ENCODE data around the gene CLDN5. TPM values are rescaled to one million over a fixed set of nuclear protein-coding genes. Genes with fewer than 3 reads are reported as not detected.

Gene CLDN5
- total and polyA plus RNA-seq, 4 experiments from 2014 or later = 0.18 to 0.72 TPM; not detected in 2

DNA sequence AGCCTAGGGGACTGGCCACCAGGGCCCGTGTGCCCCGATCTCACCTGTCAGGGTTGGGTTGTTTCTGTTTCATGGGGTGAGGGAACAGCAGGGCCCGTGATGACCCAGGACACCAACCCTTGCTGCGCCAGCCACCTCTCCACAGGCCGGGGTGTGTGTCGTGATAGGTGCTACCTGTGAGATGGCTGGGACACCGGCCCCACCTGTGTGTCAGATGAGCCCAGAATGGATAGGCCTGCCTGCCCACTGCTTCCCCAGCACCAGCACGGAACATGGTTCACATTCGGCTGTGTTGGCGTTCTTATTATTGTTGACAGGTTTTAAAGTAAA lies 7.1 kb downstream of the CLDN5 start:
- Histone ChIP-seq H3K27me3 (ENCODE audit: insufficient read depth, low read length) (no peaks in the 10 kb centered on the region), H3K36me3 (ENCODE audit: insufficient read depth, low read length) (no peaks in the 10 kb centered on the region), H3K27ac (ENCODE audit: low read depth, low read length) (no peak overlapping the region), H3K4me3 (ENCODE audit: low read length in 2 of 2) (no peak overlapping the region), H3K9me3 (ENCODE audit: control insufficient read depth in 1 of 2, low read length in 2 of 2) (no peaks in the 10 kb centered on the region), H3K4me1 (ENCODE audit: insufficient read depth, low read length) (no peaks in the 10 kb centered on the region)
- Mint-ChIP-seq H3K9me3 (peaks cover 0 to 13% (median 5%) of the 10 kb centered on the region in 8 donors), H3K4me1 (no peaks in the 10 kb centered on the region), H3K27me3 (no peaks in the 10 kb centered on the region), H3K36me3 (peaks cover 0 to 6% of the 10 kb centered on the region in 2 donors), H3K27ac (peak overlapping the region in 1 of 7 donors; percentile 17), H3K4me3 (no peak overlapping the region)
- DNase-seq = no peak
- intact Hi-C loops (cut with micrococcal nuclease) = no loop called here
- CTCF ChIA-PET (ENCODE audit: partially characterized antibody) = no interaction called here
- POLR2A ChIA-PET (ENCODE audit: partially characterized antibody) = no interaction called here

DNA sequence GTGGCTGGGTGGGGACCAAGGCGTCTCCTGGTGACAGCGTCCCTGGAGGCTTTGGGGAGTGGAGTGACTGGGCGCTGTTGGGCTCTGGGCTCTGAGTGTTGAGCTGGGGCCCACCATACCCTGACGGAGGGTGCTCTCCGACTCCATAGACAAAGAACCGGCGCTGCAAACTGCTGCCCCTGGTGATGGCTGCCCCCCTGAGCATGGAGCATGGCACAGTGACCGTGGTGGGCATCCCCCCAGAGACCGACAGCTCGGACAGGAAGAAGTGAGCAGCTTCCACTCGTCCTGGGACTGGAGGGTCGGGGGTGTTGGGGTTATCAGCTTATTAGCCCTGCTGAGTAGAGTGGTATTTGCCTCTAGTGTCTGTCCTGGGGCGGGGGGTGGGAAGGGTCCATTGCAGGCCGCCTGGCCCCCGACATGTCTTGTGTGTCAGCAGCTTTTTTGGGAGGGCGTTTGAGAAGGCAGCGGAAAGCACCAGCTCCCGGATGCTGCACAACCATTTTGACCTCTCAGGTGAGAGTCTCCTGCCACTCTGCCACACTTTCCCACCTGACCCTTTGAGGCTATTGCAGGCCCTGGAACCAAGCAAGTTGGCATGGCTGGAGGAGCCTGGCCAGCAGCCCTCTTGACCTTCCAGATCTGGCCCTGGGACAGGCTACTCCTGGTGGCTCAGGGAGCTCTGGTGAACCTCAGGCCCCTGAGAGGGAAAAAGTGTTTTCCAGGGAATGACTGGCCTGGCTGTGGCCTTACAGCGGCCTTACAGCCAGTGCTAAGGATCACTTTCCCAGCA lies 7.6 kb downstream of the CLDN5 start:
- Mint-ChIP-seq H3K27ac (no peak overlapping the region), H3K4me3 (no peak overlapping the region), H3K36me3 (peaks cover 0 to 6% of the 10 kb centered on the region in 2 donors), H3K9me3 (peaks cover 0 to 13% (median 5%) of the 10 kb centered on the region in 8 donors), H3K4me1 (no peaks in the 10 kb centered on the region), H3K27me3 (no peaks in the 10 kb centered on the region)
- H3K36me3 ChIP-seq (ENCODE audit: insufficient read depth, low read length) = no peaks in the 10 kb centered on the region
- intact Hi-C loops (cut with micrococcal nuclease) = no loop called here
- DNase-seq = no peak
- no peaks in the 10 kb centered on the region for H3K27me3 ChIP-seq (ENCODE audit: insufficient read depth, low read length)
- POLR2A ChIA-PET (ENCODE audit: partially characterized antibody) = interaction anchor here (0.9 kb wide), 1 partner anchor 37 kb away, joined by 3 read pairs; the partner anchor contains the start of gene CDC45
- CTCF ChIA-PET (ENCODE audit: partially characterized antibody) = no interaction called here
- H3K9me3 ChIP-seq (ENCODE audit: control insufficient read depth in 1 of 2, low read length in 2 of 2) = no peaks in the 10 kb centered on the region
- H3K4me3 ChIP-seq (ENCODE audit: low read length in 2 of 2) = no peak overlapping the region
- no peak overlapping the region for H3K27ac ChIP-seq (ENCODE audit: low read depth, low read length)
- H3K4me1 ChIP-seq (ENCODE audit: insufficient read depth, low read length) = no peaks in the 10 kb centered on the region

DNA sequence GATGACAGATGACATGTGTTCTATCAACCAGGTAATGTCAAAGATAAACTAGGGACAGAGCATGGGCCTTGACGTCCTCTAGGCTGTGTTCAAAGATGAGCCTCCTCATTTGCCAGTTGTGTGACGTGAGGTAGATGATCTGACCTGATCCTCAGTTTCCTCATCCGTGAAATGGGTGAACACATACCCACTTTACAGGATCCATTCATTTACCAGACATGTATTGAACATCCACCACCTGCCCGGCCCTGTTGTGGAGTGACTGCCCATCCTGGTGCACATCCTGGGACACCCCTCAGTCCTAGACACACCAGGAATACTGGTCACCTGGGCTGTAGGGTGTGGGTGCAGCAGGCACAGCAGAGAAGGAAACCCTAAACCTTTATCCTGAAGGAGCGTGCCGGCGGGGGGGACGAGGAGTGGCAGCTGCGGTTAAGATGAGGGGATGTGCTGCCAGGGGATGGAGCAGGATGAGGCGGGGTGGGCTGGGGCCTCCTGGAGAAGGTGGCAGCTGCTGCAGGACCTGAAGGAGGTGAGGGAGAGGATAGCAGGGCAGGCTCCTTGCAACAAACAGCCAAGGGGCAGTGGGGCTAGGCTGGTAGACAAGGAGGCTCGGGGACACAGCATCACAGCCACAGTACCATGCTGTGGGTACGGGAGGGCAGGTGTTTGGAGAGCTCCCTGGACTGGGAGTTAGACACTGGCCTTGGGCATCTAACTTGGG lies 8.4 kb downstream of the CLDN5 start:
- Histone ChIP-seq H3K4me1 (ENCODE audit: insufficient read depth, low read length) (no peaks in the 10 kb centered on the region), H3K9me3 (ENCODE audit: control insufficient read depth in 1 of 2, low read length in 2 of 2) (no peaks in the 10 kb centered on the region), H3K4me3 (ENCODE audit: low read length in 2 of 2) (no peak overlapping the region), H3K27me3 (ENCODE audit: insufficient read depth, low read length) (no peaks in the 10 kb centered on the region), H3K36me3 (ENCODE audit: insufficient read depth, low read length) (no peaks in the 10 kb centered on the region), H3K27ac (ENCODE audit: low read depth, low read length) (no peak overlapping the region)
- Mint-ChIP-seq H3K4me1 (no peaks in the 10 kb centered on the region), H3K9me3 (peaks cover 0 to 13% (median 5%) of the 10 kb centered on the region in 8 donors), H3K27ac (peak overlapping the region in 2 of 7 donors; percentile 47 to 62), H3K36me3 (peaks cover 0 to 6% of the 10 kb centered on the region in 2 donors), H3K27me3 (no peaks in the 10 kb centered on the region), H3K4me3 (no peak overlapping the region)
- POLR2A ChIA-PET (ENCODE audit: partially characterized antibody) = interaction anchor here (0.9 kb wide), 1 partner anchor 36 kb away, joined by 3 read pairs; the partner anchor contains the start of gene CDC45
- no peak for DNase-seq
- CTCF ChIA-PET (ENCODE audit: partially characterized antibody) = no interaction called here
- intact Hi-C loops (cut with micrococcal nuclease) = no loop called here

DNA sequence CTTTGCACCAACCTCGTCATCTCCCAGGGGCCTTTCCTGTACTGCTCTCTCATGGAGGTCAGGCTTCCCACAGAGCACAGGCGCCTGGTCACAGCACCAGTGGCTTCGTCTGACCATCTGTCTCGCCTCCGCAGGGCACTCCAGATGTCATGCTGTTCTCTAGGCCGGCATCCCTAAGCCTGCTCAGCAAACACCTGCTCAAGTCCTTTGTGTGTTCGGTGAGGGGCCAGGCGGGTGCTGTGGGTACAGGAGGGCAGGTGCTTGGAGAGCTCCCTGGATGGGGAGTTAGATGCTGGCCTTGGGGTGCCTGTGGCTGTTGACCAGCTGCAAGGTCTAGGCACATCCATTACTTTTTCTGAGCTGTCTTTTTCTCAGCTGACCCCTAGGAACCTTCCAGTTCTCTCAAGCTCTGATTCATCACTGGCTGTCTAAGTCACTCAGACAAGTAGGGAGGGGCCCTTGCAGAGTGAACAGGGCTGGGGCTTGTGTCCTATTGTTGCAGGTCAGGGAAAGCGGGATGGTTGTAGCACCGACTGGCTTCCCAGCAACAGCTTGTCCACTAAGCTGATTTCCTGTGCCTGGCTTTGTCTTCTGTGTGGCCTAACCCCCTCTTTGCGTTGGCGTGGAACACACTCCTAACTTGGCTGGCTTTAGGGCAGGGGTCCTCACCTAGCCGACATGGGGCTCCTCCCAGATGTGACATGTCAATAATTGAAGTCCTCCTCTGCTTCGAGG lies 9.2 kb downstream of the CLDN5 start:
- DNase-seq = no peak
- no peaks in the 10 kb centered on the region for H3K9me3 ChIP-seq (ENCODE audit: control insufficient read depth in 1 of 2, low read length in 2 of 2)
- H3K27ac ChIP-seq (ENCODE audit: low read depth, low read length) = no peak overlapping the region
- H3K4me1 ChIP-seq (ENCODE audit: insufficient read depth, low read length) = no peaks in the 10 kb centered on the region
- Mint-ChIP-seq H3K27ac (peak overlapping the region in 1 of 7 donors; percentile 62), H3K9me3 (peaks cover 0 to 13% (median 5%) of the 10 kb centered on the region in 8 donors), H3K4me3 (no peak overlapping the region), H3K4me1 (no peaks in the 10 kb centered on the region), H3K36me3 (peaks cover 0 to 6% of the 10 kb centered on the region in 2 donors), H3K27me3 (no peaks in the 10 kb centered on the region)
- CTCF ChIA-PET (ENCODE audit: partially characterized antibody) = no interaction called here
- no peak overlapping the region for H3K4me3 ChIP-seq (ENCODE audit: low read length in 2 of 2)
- H3K27me3 ChIP-seq (ENCODE audit: insufficient read depth, low read length) = no peaks in the 10 kb centered on the region
- POLR2A ChIA-PET (ENCODE audit: partially characterized antibody) = no interaction called here
- H3K36me3 ChIP-seq (ENCODE audit: insufficient read depth, low read length) = no peaks in the 10 kb centered on the region
- intact Hi-C loops (cut with micrococcal nuclease) = no loop called here

GRCh38 chr22:19513823-19514222 lies 10.4 kb downstream of the CLDN5 start:
- Mint-ChIP-seq H3K4me1 (no peaks in the 10 kb centered on the region), H3K9me3 (peaks cover 0 to 13% (median 5%) of the 10 kb centered on the region in 8 donors), H3K27me3 (no peaks in the 10 kb centered on the region), H3K36me3 (peaks cover 0 to 6% of the 10 kb centered on the region in 2 donors), H3K27ac (peak overlapping the region in 1 of 7 donors; percentile 41), H3K4me3 (no peak overlapping the region)
- Histone ChIP-seq H3K27me3 (ENCODE audit: insufficient read depth, low read length) (no peaks in the 10 kb centered on the region), H3K36me3 (ENCODE audit: insufficient read depth, low read length) (no peaks in the 10 kb centered on the region), H3K27ac (ENCODE audit: low read depth, low read length) (no peak overlapping the region), H3K4me1 (ENCODE audit: insufficient read depth, low read length) (no peaks in the 10 kb centered on the region), H3K4me3 (ENCODE audit: low read length in 2 of 2) (no peak overlapping the region), H3K9me3 (ENCODE audit: control insufficient read depth in 1 of 2, low read length in 2 of 2) (no peaks in the 10 kb centered on the region)
- ChIA-PET CTCF (ENCODE audit: partially characterized antibody) (no interaction called here), POLR2A (ENCODE audit: partially characterized antibody) (no interaction called here)
- no peak for DNase-seq
- intact Hi-C loops (cut with micrococcal nuclease) = no loop called here

DNA sequence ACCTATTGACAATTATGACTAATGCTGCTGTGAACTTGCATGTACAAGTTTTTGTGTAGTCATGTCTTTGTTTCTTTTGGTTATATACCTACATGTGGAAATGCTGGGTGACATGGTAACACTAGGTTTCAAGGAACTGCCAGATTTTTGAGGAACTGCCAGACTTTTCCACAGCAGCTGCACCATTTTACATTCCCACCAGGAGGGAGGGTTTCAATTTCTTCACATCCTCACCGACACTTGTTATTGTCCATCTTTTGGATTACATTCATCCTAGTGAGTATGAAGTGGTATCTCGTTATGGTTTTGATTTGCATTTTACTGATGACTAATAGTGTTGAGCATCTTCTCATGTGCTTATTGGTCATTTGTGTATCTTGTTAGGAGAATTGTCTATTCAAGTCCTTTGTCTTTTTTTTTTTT lies 13.3 kb downstream of the CLDN5 start:
- no peak overlapping the region for H3K4me3 ChIP-seq (ENCODE audit: low read length in 2 of 2)
- H3K27me3 Mint-ChIP-seq = no peaks in the 10 kb centered on the region
- H3K36me3 ChIP-seq (ENCODE audit: insufficient read depth, low read length) = no peaks in the 10 kb centered on the region
- peak overlapping the region in 1 of 7 donors; percentile 35 for H3K27ac Mint-ChIP-seq
- H3K36me3 Mint-ChIP-seq = peaks cover 0 to 6% of the 10 kb centered on the region in 2 donors
- H3K9me3 Mint-ChIP-seq = peaks cover 0 to 13% (median 5%) of the 10 kb centered on the region in 8 donors
- H3K9me3 ChIP-seq (ENCODE audit: control insufficient read depth in 1 of 2, low read length in 2 of 2) = no peaks in the 10 kb centered on the region
- H3K27ac ChIP-seq (ENCODE audit: low read depth, low read length) = no peak overlapping the region
- no peak for DNase-seq
- intact Hi-C loops (cut with micrococcal nuclease) = no loop called here
- no peak overlapping the region for H3K4me3 Mint-ChIP-seq
- peaks cover 0 to 1% (median 0%) of the 10 kb centered on the region in 4 donors for H3K4me1 Mint-ChIP-seq
- no peaks in the 10 kb centered on the region for H3K4me1 ChIP-seq (ENCODE audit: insufficient read depth, low read length)
- CTCF ChIA-PET (ENCODE audit: partially characterized antibody) = no interaction called here
- POLR2A ChIA-PET (ENCODE audit: partially characterized antibody) = no interaction called here
- H3K27me3 ChIP-seq (ENCODE audit: insufficient read depth, low read length) = no peaks in the 10 kb centered on the region

DNA sequence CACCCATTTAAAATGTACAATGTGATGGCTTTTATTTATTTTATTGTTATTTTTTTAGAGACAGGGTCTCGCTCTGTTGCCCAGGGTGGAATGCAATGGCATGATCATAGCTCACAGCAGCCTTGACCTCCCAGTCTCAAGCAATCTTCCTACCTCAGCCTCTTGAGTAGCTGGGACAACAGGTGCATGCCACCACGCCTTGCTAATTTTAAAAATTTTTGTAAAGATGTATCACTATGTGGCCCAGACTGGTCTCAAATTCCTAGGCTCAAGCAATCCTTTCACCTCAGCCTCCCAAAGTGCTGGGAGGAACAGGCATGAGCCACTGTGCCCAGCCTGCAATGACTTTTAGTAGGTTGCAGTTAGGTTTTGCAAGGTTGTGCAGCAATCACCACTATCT lies 14.3 kb downstream of the CLDN5 start:
- no peaks in the 10 kb centered on the region for H3K27me3 Mint-ChIP-seq
- H3K4me3 Mint-ChIP-seq = no peak overlapping the region
- Histone ChIP-seq H3K4me3 (ENCODE audit: low read length in 2 of 2) (no peak overlapping the region), H3K36me3 (ENCODE audit: insufficient read depth, low read length) (no peaks in the 10 kb centered on the region), H3K9me3 (ENCODE audit: control insufficient read depth in 1 of 2, low read length in 2 of 2) (no peaks in the 10 kb centered on the region), H3K27ac (ENCODE audit: low read depth, low read length) (no peak overlapping the region), H3K4me1 (ENCODE audit: insufficient read depth, low read length) (peaks cover 6% of the 10 kb centered on the region), H3K27me3 (ENCODE audit: insufficient read depth, low read length) (no peaks in the 10 kb centered on the region)
- peaks cover 6 to 9% (median 8%) of the 10 kb centered on the region in 4 donors for H3K4me1 Mint-ChIP-seq
- POLR2A ChIA-PET (ENCODE audit: partially characterized antibody) = no interaction called here
- DNase-seq = no peak
- peaks cover 0 to 13% (median 5%) of the 10 kb centered on the region in 8 donors for H3K9me3 Mint-ChIP-seq
- intact Hi-C loops (cut with micrococcal nuclease) = no loop called here
- CTCF ChIA-PET (ENCODE audit: partially characterized antibody) = no interaction called here
- H3K36me3 Mint-ChIP-seq = peaks cover 0 to 6% of the 10 kb centered on the region in 2 donors
- H3K27ac Mint-ChIP-seq = no peak overlapping the region

Measured in CD4-positive, alpha-beta memory T cell (primary cell).